ENCODE data around the gene MITF.

MITF gene

GRCh38 chr3:69831737-69832136 lies 92.5 kb downstream of the MITF start:
- ChIA-PET POLR2A (ENCODE audit: low non-redundant PET) (no interaction called here), CTCF (no interaction called here)
- no peak for DNase-seq (ENCODE audit: low spot score)
- no peak overlapping the region for H3K27ac ChIP-seq
- TF ChIP-seq CTCF (conservative IDR thresholded peaks at IDR 0.05; ENCODE audit: low read depth) = no peak

DNA sequence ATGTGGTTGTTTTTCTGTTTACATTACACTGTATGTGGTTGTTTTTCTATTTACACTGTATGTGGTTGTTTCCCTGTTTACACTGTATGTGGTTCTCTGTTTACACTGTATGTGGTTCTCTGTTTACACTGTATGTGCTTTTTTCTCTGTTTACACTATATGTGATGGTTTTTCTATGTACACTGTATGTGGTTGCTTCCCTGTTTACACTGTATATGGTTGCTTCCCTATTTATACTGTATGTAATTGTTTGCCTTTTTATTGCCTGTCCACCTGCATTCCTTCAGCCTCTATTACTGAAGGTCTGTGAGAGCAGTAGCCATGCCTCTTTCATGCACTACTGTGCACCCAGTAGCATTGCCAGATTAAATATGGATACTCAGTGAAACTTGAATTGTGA lies 94.3 kb downstream of the MITF start:
- TF ChIP-seq CTCF (conservative IDR thresholded peaks at IDR 0.05; ENCODE audit: low read depth) = no peak
- POLR2A ChIA-PET (ENCODE audit: low non-redundant PET) = no interaction called here
- CTCF ChIA-PET = no interaction called here
- no peak overlapping the region for H3K27ac ChIP-seq
- no peak for DNase-seq (ENCODE audit: low spot score)

- DNase-seq (ENCODE audit: low spot score) = no peak
- CTCF ChIA-PET = no interaction called here
Observed at GRCh38 chr3:69838217-69838616, 99.0 kb downstream of the MITF start.

GRCh38 chr3:69838696-69839515 lies 99.6 kb downstream of the MITF start:
- ChIA-PET POLR2A (ENCODE audit: low non-redundant PET) (no interaction called here), CTCF (no interaction called here)
- H3K27ac ChIP-seq = no peak overlapping the region
- DNase-seq (ENCODE audit: low spot score) = no peak
- no peak for TF ChIP-seq CTCF (conservative IDR thresholded peaks at IDR 0.05; ENCODE audit: low read depth)

More at GRCh38 chr3:69838217-69838616, 99.0 kb downstream of the MITF start:
- H3K27ac ChIP-seq = no peak overlapping the region
- no peak for TF ChIP-seq CTCF (conservative IDR thresholded peaks at IDR 0.05; ENCODE audit: low read depth)
- POLR2A ChIA-PET (ENCODE audit: low non-redundant PET) = no interaction called here

- no peak overlapping the region for H3K27ac ChIP-seq
- POLR2A ChIA-PET (ENCODE audit: low non-redundant PET) = no interaction called here
- no peak for TF ChIP-seq CTCF (conservative IDR thresholded peaks at IDR 0.05; ENCODE audit: low read depth)
- no peak for DNase-seq (ENCODE audit: low spot score)
- CTCF ChIA-PET = no interaction called here
Observed at GRCh38 chr3:69842351-69842750, 103.1 kb downstream of the MITF start.

DNA sequence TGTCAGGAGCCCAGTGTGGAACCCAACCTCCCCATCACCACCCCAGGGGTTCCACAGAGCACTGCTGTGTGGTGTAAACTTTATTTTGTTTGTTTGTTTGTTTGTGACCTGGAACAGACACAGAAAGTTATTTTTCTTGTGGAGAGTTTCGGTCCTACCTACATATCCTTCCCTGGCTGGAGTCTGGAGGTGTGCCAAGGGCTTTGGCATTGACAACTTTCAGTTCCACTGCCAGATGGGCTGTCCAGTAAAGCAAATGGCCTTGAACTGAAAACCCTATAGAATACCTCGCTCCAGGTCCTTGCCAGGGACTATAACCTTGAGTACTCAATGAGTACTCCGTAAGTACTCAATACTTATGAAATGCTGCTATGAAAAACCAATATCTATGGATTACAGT lies 103.5 kb downstream of the MITF start:
- no peak for DNase-seq (ENCODE audit: low spot score)
- no peak overlapping the region for H3K27ac ChIP-seq
- ChIA-PET POLR2A (ENCODE audit: low non-redundant PET) (no interaction called here), CTCF (no interaction called here)
- no peak for TF ChIP-seq CTCF (conservative IDR thresholded peaks at IDR 0.05; ENCODE audit: low read depth)

Measured in RWPE1 (cell line).